ENCODE results near the gene ETFDH.
"Not testable (repeated sequence)": the region's sequence is repeated elsewhere in the genome, so short reads cannot be mapped to it uniquely, and the experiment has no call there.

ETFDH gene

DNA sequence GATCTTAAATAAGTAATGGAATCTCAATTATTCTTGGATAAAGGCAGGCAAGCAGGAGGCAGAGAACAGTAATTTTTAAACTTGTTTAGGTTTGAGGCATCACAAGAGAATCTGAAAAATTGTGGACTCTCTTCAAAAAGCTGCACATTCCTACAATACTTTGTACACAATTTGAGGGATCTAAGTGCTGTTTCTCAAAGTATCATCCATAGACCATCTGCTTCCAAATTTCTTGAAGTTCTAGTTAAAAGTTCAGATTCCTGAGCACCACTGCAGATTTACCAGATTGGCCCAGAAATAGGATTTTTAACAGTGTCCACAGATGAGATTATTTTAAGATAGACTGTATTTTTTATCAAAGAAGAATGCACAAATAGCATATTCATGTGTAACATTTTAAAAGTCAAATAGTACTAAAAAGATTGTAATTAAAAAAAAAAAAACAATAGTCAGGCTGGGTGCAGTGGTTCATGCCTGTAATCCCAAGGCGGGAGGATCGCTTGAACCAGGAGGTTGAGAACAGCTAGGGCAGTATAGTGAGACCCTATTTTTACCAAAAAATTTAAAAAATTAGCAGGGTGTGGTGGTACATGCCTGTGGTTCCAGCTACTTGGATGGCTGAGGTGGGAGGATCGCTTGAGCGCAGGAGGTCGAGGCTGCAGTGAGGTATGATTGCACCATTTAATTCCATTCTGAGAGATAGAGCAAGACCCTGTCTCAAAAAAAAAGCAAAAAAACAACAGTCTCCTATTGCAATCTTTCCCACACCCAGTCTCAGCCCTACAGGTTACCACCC is 82.5 kb downstream of the ETFDH start:
- Histone ChIP-seq H3K4me3 (ENCODE audit: low read length) (no peak overlapping the region), H3K4me2 (ENCODE audit: low read depth, low read length) (no peak overlapping the region), H4K20me1 (ENCODE audit: insufficient read depth, low read length) (no peaks in the 10 kb centered on the region), H3K9me2 (replicated peaks; ENCODE audit: insufficient read depth, low read length) (no peaks in the 10 kb centered on the region), H3K9me3 (replicated peaks; ENCODE audit: insufficient read depth, low read length) (no peaks in the 10 kb centered on the region), H2AFZ (ENCODE audit: low read length) (no peak overlapping the region), H3K4me1 (ENCODE audit: low read length) (no peaks in the 10 kb centered on the region), H3K36me3 (replicated peaks; ENCODE audit: insufficient read depth, low read length) (no peaks in the 10 kb centered on the region), H3K27me3 (replicated peaks; ENCODE audit: insufficient read depth, low read length) (no peaks in the 10 kb centered on the region), H3F3A (ENCODE audit: insufficient read depth, low read length) (no peaks in the 10 kb centered on the region), H3K79me2 (ENCODE audit: low read length) (no peaks in the 10 kb centered on the region), H3K27ac (ENCODE audit: low read length) (no peak overlapping the region), H3K9ac (ENCODE audit: low read length) (no peak overlapping the region)
- no peak for TF ChIP-seq EZH2phosphoT487 (IDR thresholded peaks at IDR 0.05; ENCODE audit: low read length)
- TF ChIP-seq, protein P1, sequence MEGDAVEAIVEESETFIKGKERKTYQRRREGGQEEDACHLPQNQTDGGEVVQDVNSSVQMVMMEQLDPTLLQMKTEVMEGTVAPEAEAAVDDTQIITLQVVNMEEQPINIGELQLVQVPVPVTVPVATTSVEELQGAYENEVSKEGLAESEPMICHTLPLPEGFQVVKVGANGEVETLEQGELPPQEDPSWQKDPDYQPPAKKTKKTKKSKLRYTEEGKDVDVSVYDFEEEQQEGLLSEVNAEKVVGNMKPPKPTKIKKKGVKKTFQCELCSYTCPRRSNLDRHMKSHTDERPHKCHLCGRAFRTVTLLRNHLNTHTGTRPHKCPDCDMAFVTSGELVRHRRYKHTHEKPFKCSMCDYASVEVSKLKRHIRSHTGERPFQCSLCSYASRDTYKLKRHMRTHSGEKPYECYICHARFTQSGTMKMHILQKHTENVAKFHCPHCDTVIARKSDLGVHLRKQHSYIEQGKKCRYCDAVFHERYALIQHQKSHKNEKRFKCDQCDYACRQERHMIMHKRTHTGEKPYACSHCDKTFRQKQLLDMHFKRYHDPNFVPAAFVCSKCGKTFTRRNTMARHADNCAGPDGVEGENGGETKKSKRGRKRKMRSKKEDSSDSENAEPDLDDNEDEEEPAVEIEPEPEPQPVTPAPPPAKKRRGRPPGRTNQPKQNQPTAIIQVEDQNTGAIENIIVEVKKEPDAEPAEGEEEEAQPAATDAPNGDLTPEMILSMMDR (IDR thresholded peaks at IDR 0.05; ENCODE audit: low read length), result no peak
- TF ChIP-seq EZH2 (optimal IDR thresholded peaks at IDR 0.05; ENCODE audit: low read depth, low read length), result no peak
- DNase-seq, result no peak

DNA sequence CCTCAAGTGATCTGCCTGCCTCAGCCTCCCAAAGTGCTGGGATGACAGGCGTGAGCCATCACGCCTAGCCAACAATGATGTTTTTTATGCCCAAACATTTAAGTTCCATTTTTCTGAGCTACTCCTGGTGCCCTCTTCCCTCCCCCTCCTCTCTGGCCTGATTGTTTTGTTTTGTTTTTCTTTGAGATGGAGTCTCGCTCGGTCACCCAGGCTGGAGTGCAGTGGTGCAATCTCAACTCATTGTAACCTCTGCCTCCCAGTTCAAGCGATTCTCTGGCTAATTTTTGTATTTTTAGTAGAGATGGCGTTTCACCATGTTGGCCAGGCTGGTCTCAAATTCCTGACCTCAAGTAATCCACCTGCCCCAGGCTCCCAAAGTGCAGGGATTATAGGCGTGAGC is 83.7 kb downstream of the ETFDH start:
- H3K9me3 ChIP-seq (replicated peaks; ENCODE audit: insufficient read depth, low read length); DNase-seq; H3K36me3 ChIP-seq (replicated peaks; ENCODE audit: insufficient read depth, low read length); H4K20me1 ChIP-seq (ENCODE audit: insufficient read depth, low read length); H3K79me2 ChIP-seq (ENCODE audit: low read length); H3F3A ChIP-seq (ENCODE audit: insufficient read depth, low read length); H2AFZ ChIP-seq (ENCODE audit: low read length); H3K27ac ChIP-seq (ENCODE audit: low read length); H3K9ac ChIP-seq (ENCODE audit: low read length); H3K4me1 ChIP-seq (ENCODE audit: low read length); H3K4me3 ChIP-seq (ENCODE audit: low read length); H3K4me2 ChIP-seq (ENCODE audit: low read depth, low read length); H3K9me2 ChIP-seq (replicated peaks; ENCODE audit: insufficient read depth, low read length); H3K27me3 ChIP-seq (replicated peaks; ENCODE audit: insufficient read depth, low read length): not testable (repeated sequence)

DNA sequence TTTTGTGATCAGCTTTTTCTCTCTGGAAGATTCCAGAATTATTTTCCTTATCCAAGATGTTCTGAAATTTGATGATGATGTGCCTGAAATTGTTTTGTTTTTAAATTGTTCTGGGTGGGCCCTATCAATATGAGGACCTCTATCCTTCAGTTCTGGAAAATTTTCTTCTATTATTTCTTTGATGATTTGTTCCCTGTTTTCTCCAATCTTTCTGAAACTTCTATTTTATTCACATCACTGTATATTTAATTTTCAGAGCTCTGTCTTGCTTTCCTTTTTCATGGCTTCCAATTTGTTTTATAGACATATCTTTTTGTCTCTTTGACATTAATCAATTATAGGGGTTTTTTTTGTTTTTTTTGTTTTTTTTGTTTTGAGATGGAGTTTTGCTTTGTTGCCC is 84.5 kb downstream of the ETFDH start:
- no peaks in the 10 kb centered on the region for H3K79me2 ChIP-seq (ENCODE audit: low read length)
- no peaks in the 10 kb centered on the region for H4K20me1 ChIP-seq (ENCODE audit: insufficient read depth, low read length)
- H3K27me3 ChIP-seq (replicated peaks; ENCODE audit: insufficient read depth, low read length), result no peaks in the 10 kb centered on the region
- no peaks in the 10 kb centered on the region for H3K9me3 ChIP-seq (replicated peaks; ENCODE audit: insufficient read depth, low read length)
- no peak overlapping the region for H3K4me2 ChIP-seq (ENCODE audit: low read depth, low read length)
- H3K9ac ChIP-seq (ENCODE audit: low read length), result no peak overlapping the region
- H3K4me3 ChIP-seq (ENCODE audit: low read length), result no peak overlapping the region
- H3K36me3 ChIP-seq (replicated peaks; ENCODE audit: insufficient read depth, low read length), result no peaks in the 10 kb centered on the region
- H2AFZ ChIP-seq (ENCODE audit: low read length), result no peak overlapping the region
- no peaks in the 10 kb centered on the region for H3F3A ChIP-seq (ENCODE audit: insufficient read depth, low read length)
- H3K9me2 ChIP-seq (replicated peaks; ENCODE audit: insufficient read depth, low read length), result no peaks in the 10 kb centered on the region
- H3K27ac ChIP-seq (ENCODE audit: low read length), result no peak overlapping the region
- DNase-seq, result no peak
- no peaks in the 10 kb centered on the region for H3K4me1 ChIP-seq (ENCODE audit: low read length)
- TF ChIP-seq EZH2 (optimal IDR thresholded peaks at IDR 0.05; ENCODE audit: low read depth, low read length), result no peak
- TF ChIP-seq, protein P1 (IDR thresholded peaks at IDR 0.05; ENCODE audit: low read length), result no peak

DNA sequence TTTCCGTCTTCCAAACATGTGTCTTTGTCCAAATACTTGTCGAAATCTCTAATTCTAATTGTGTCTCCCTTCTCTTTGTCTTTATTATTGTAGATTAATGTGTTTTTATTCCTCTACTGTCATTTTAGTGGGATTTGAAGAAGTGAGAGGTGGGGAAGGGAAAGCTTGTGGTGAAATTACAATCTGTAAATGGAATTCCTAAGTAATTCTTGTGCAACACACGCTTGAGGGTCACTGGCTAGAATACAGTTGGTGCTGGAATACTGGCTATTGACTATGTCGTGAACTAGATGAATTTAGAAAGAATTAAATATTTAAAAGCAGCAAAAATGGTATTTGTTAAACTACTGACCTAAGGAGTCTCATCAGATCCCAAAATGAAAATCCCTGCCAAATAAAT is 86.0 kb downstream of the ETFDH start:
- Histone ChIP-seq H3K79me2 (ENCODE audit: low read length) (no peaks in the 10 kb centered on the region), H3F3A (ENCODE audit: insufficient read depth, low read length) (no peaks in the 10 kb centered on the region), H3K4me2 (ENCODE audit: low read depth, low read length) (no peak overlapping the region), H4K20me1 (ENCODE audit: insufficient read depth, low read length) (no peaks in the 10 kb centered on the region), H3K9me3 (replicated peaks; ENCODE audit: insufficient read depth, low read length) (no peaks in the 10 kb centered on the region), H3K4me1 (ENCODE audit: low read length) (no peaks in the 10 kb centered on the region), H3K27me3 (replicated peaks; ENCODE audit: insufficient read depth, low read length) (no peaks in the 10 kb centered on the region), H3K9ac (ENCODE audit: low read length) (no peak overlapping the region), H3K9me2 (replicated peaks; ENCODE audit: insufficient read depth, low read length) (no peaks in the 10 kb centered on the region), H2AFZ (ENCODE audit: low read length) (no peak overlapping the region), H3K36me3 (replicated peaks; ENCODE audit: insufficient read depth, low read length) (no peaks in the 10 kb centered on the region), H3K4me3 (ENCODE audit: low read length) (no peak overlapping the region), H3K27ac (ENCODE audit: low read length) (no peak overlapping the region)
- TF ChIP-seq EZH2phosphoT487 (IDR thresholded peaks at IDR 0.05; ENCODE audit: low read length), result no peak
- no peak for TF ChIP-seq EZH2 (optimal IDR thresholded peaks at IDR 0.05; ENCODE audit: low read depth, low read length)
- TF ChIP-seq, protein P1 (IDR thresholded peaks at IDR 0.05; ENCODE audit: low read length), result no peak
- no peak for DNase-seq
